ENCODE results near the gene PRKCZ. TPM values are rescaled to one million over a fixed set of nuclear protein-coding genes. Genes with fewer than 3 reads are reported as not detected.

PRKCZ gene
- total and polyA plus RNA-seq, 4 experiments from 2014 or later = 13.5 to 40.7 (median 23.0) TPM

GRCh38 chr1:2105781-2106524 is 55.7 kb downstream of the PRKCZ start:
- POLR2A ChIA-PET (ENCODE audit: partially characterized antibody) = no interaction called here
- Mint-ChIP-seq H3K36me3 (peaks cover 0 to 7% of the 10 kb centered on the region in 2 donors), H3K4me1 (peaks cover 1 to 4% (median 4%) of the 10 kb centered on the region in 4 donors)

GRCh38 chr1:2106659-2107405 is 56.6 kb downstream of the PRKCZ start:
- no peaks in the 10 kb centered on the region for H3K27me3 ChIP-seq (ENCODE audit: insufficient read depth, low read length)
- intact Hi-C loops (cut with micrococcal nuclease) = no loop called here
- H3K4me3 Mint-ChIP-seq = no peak overlapping the region
- no peak overlapping the region for H3K27ac Mint-ChIP-seq
- H3K9me3 Mint-ChIP-seq = peaks cover 0 to 2% (median 0%) of the 10 kb centered on the region in 8 donors
- H3K4me1 Mint-ChIP-seq = peaks cover 0 to 4% (median 3%) of the 10 kb centered on the region in 4 donors
- POLR2A ChIA-PET (ENCODE audit: partially characterized antibody) = no interaction called here
- H3K36me3 ChIP-seq (ENCODE audit: insufficient read depth, low read length) = no peaks in the 10 kb centered on the region
- no peaks in the 10 kb centered on the region for H3K27me3 Mint-ChIP-seq
- CTCF ChIA-PET (ENCODE audit: partially characterized antibody) = no interaction called here
- H3K4me3 ChIP-seq (ENCODE audit: low read length in 2 of 2) = no peak overlapping the region
- no peak overlapping the region for H3K27ac ChIP-seq (ENCODE audit: low read depth, low read length)
- H3K36me3 Mint-ChIP-seq = no peaks in the 10 kb centered on the region
- DNase-seq = no peak
- H3K4me1 ChIP-seq (ENCODE audit: insufficient read depth, low read length) = no peaks in the 10 kb centered on the region
- no peaks in the 10 kb centered on the region for H3K9me3 ChIP-seq (ENCODE audit: control insufficient read depth in 1 of 2, low read length in 2 of 2)

More at GRCh38 chr1:2105781-2106524, 55.7 kb downstream of the PRKCZ start:
- no peaks in the 10 kb centered on the region for H3K27me3 ChIP-seq (ENCODE audit: insufficient read depth, low read length)
- Mint-ChIP-seq H3K27me3 (no peaks in the 10 kb centered on the region), H3K27ac (no peak overlapping the region), H3K4me3 (no peak overlapping the region), H3K9me3 (peaks cover 0 to 2% (median 0%) of the 10 kb centered on the region in 8 donors)
- H3K9me3 ChIP-seq (ENCODE audit: control insufficient read depth in 1 of 2, low read length in 2 of 2) = no peaks in the 10 kb centered on the region
- H3K36me3 ChIP-seq (ENCODE audit: insufficient read depth, low read length) = no peaks in the 10 kb centered on the region
- no peak overlapping the region for H3K27ac ChIP-seq (ENCODE audit: low read depth, low read length)
- no peak overlapping the region for H3K4me3 ChIP-seq (ENCODE audit: low read length in 2 of 2)
- CTCF ChIA-PET (ENCODE audit: partially characterized antibody) = no interaction called here
- intact Hi-C loops (cut with micrococcal nuclease) = no loop called here
- no peak for DNase-seq
- no peaks in the 10 kb centered on the region for H3K4me1 ChIP-seq (ENCODE audit: insufficient read depth, low read length)

DNA sequence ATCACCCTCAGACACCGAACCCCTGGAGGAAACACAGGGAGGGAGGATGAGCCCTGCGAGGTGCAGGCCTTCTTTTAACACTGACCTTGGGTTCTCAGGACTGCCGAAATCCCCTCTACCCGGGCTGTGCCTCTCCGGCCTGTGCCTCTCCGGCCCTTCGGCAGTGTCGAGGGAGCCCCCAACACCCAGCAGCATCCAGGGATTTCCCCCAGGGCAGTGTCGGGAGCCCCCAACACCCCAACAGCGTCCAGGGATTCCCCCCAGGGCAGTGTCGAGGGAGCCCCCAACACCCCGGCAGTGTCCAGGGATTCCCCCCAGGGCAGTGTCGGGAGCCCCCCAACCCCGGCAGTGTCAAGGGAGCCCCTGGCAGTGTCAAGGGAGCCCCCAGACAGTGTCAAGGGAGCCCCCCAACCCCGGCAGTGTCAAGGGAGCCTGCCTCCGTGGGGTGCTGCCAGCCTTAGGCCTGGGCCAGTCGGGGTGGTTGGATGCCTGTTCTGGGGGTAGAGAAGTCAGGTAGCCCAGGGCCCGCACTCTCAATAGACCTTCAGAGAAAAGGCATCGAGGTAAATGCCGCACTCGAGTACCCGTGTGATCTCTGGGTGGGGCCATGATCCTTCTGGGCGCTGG is 57.5 kb downstream of the PRKCZ start:
- Histone ChIP-seq H3K9me3 (ENCODE audit: control insufficient read depth in 1 of 2, low read length in 2 of 2) (no peaks in the 10 kb centered on the region), H3K27ac (ENCODE audit: low read depth, low read length) (no peak overlapping the region), H3K4me3 (ENCODE audit: low read length in 2 of 2) (no peak overlapping the region), H3K36me3 (ENCODE audit: insufficient read depth, low read length) (no peaks in the 10 kb centered on the region), H3K27me3 (ENCODE audit: insufficient read depth, low read length) (no peaks in the 10 kb centered on the region), H3K4me1 (ENCODE audit: insufficient read depth, low read length) (no peaks in the 10 kb centered on the region)
- DNase-seq = no peak
- H3K27me3 Mint-ChIP-seq = no peaks in the 10 kb centered on the region
- ChIA-PET CTCF (ENCODE audit: partially characterized antibody) (no interaction called here), POLR2A (ENCODE audit: partially characterized antibody) (no interaction called here)
- no peaks in the 10 kb centered on the region for H3K36me3 Mint-ChIP-seq
- no peak overlapping the region for H3K27ac Mint-ChIP-seq
- H3K9me3 Mint-ChIP-seq = peaks cover 0 to 2% (median 0%) of the 10 kb centered on the region in 8 donors
- peaks cover 0 to 4% (median 3%) of the 10 kb centered on the region in 4 donors for H3K4me1 Mint-ChIP-seq
- H3K4me3 Mint-ChIP-seq = no peak overlapping the region
- intact Hi-C loops (cut with micrococcal nuclease) = no loop called here

GRCh38 chr1:2108213-2108876 is 58.1 kb downstream of the PRKCZ start:
- Mint-ChIP-seq H3K36me3 (no peaks in the 10 kb centered on the region), H3K27me3 (no peaks in the 10 kb centered on the region), H3K4me1 (peaks cover 0 to 4% (median 2%) of the 10 kb centered on the region in 4 donors), H3K9me3 (peaks cover 0 to 2% (median 0%) of the 10 kb centered on the region in 8 donors), H3K27ac (no peak overlapping the region), H3K4me3 (no peak overlapping the region)
- Histone ChIP-seq H3K36me3 (ENCODE audit: insufficient read depth, low read length) (no peaks in the 10 kb centered on the region), H3K9me3 (ENCODE audit: control insufficient read depth in 1 of 2, low read length in 2 of 2) (no peaks in the 10 kb centered on the region), H3K27me3 (ENCODE audit: insufficient read depth, low read length) (no peaks in the 10 kb centered on the region), H3K4me3 (ENCODE audit: low read length in 2 of 2) (no peak overlapping the region), H3K4me1 (ENCODE audit: insufficient read depth, low read length) (no peaks in the 10 kb centered on the region), H3K27ac (ENCODE audit: low read depth, low read length) (no peak overlapping the region)
- intact Hi-C loops (cut with micrococcal nuclease) = no loop called here
- POLR2A ChIA-PET (ENCODE audit: partially characterized antibody) = no interaction called here
- CTCF ChIA-PET (ENCODE audit: partially characterized antibody) = no interaction called here
- DNase-seq = no peak

- no peaks in the 10 kb centered on the region for H3K4me1 Mint-ChIP-seq
- CTCF ChIA-PET (ENCODE audit: partially characterized antibody) = no interaction called here
- Histone ChIP-seq H3K4me1 (ENCODE audit: insufficient read depth, low read length) (no peaks in the 10 kb centered on the region), H3K4me3 (ENCODE audit: low read length in 2 of 2) (no peak overlapping the region), H3K36me3 (ENCODE audit: insufficient read depth, low read length) (no peaks in the 10 kb centered on the region), H3K27me3 (ENCODE audit: insufficient read depth, low read length) (no peaks in the 10 kb centered on the region), H3K9me3 (ENCODE audit: control insufficient read depth in 1 of 2, low read length in 2 of 2) (no peaks in the 10 kb centered on the region), H3K27ac (ENCODE audit: low read depth, low read length) (no peak overlapping the region)
- no peak overlapping the region for H3K4me3 Mint-ChIP-seq
- intact Hi-C loops (cut with micrococcal nuclease) = no loop called here
- no peaks in the 10 kb centered on the region for H3K9me3 Mint-ChIP-seq
- DNase-seq = no peak
- POLR2A ChIA-PET (ENCODE audit: partially characterized antibody) = no interaction called here
- no peak overlapping the region for H3K27ac Mint-ChIP-seq
- H3K36me3 Mint-ChIP-seq = no peaks in the 10 kb centered on the region
- H3K27me3 Mint-ChIP-seq = no peaks in the 10 kb centered on the region
These were observed 58.8 kb downstream of the PRKCZ start for GRCh38 chr1:2108877-2109580.

GRCh38 chr1:2109581-2110021 is 59.4 kb downstream of the PRKCZ start:
- H3K9me3 Mint-ChIP-seq = no peaks in the 10 kb centered on the region
- Histone ChIP-seq H3K4me1 (ENCODE audit: insufficient read depth, low read length) (no peaks in the 10 kb centered on the region), H3K27ac (ENCODE audit: low read depth, low read length) (no peak overlapping the region), H3K36me3 (ENCODE audit: insufficient read depth, low read length) (no peaks in the 10 kb centered on the region), H3K9me3 (ENCODE audit: control insufficient read depth in 1 of 2, low read length in 2 of 2) (no peaks in the 10 kb centered on the region), H3K27me3 (ENCODE audit: insufficient read depth, low read length) (no peaks in the 10 kb centered on the region), H3K4me3 (ENCODE audit: low read length in 2 of 2) (no peak overlapping the region)
- POLR2A ChIA-PET (ENCODE audit: partially characterized antibody) = no interaction called here
- no peaks in the 10 kb centered on the region for H3K36me3 Mint-ChIP-seq
- intact Hi-C loops (cut with micrococcal nuclease) = no loop called here
- CTCF ChIA-PET (ENCODE audit: partially characterized antibody) = no interaction called here
- H3K27me3 Mint-ChIP-seq = no peaks in the 10 kb centered on the region
- H3K4me3 Mint-ChIP-seq = no peak overlapping the region
- no peak overlapping the region for H3K27ac Mint-ChIP-seq
- H3K4me1 Mint-ChIP-seq = peaks cover 0 to 2% (median under 1%) of the 10 kb centered on the region in 4 donors
- no peak for DNase-seq

Data from CD4-positive, alpha-beta memory T cell (primary cell).